ENCODE results near the gene MRPS7. TPM values are rescaled to one million over a fixed set of nuclear protein-coding genes. Genes with fewer than 3 reads are reported as not detected.

MRPS7 gene
- total and polyA plus RNA-seq, 9 of the 15 experiments (the other 6 are each of a cell fraction or from before 2014, with no cell fraction given), result 107 to 244 (median 132) TPM

DNA sequence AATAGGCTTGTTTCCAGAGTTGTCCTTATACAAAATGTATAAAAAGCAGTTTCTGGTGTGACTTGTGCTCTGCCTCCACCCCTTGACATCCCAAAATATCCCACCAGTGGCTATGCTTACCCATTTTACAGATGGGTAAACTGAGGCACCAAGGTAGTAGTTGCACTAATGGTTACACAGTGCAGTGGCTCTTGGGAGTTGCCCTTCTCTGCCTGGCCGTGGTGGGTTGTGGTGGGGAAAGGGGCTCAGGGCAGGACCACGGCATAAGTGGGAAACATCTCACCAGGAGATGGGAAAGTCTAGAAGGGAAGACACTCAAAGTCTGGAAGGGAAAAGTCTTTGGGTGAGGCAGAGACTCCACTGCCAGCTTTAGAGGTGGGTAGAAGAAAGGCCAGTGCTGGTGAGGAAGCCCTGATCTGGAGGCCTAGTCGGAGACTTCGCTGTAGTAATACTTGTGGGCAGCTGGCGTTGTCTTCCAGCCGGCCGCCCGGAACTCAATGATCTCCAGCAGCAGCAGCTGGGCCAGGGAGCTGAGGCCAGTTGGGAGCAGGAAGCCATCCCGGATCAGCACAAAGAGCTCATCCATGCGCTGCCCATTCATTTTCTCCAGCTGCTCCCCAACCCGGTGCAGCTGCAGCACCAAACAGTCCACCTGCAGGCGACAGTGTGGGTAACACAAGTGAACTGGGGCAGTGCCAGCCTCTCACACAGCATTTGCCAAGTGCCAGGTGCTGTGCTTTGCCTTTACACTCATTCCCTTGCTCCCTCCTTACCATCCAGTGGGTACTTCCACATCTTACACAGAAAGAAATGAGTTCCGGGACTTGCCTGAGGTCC is 4.9 kb downstream of the MRPS7 start (continued):
- TF ChIP-seq, protein P1, sequence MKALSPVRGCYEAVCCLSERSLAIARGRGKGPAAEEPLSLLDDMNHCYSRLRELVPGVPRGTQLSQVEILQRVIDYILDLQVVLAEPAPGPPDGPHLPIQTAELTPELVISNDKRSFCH (CRISPR knock-in tag; IDR thresholded peaks at IDR 0.05), result no peak
- TF ChIP-seq, protein P1 (tag; IDR thresholded peaks at IDR 0.05), result no peak
- TF ChIP-seq NBN (IDR thresholded peaks at IDR 0.05; ENCODE audit: low read depth) (no peak), NFATC3 (IDR thresholded peaks at IDR 0.05) (no peak), NR1H2 (CRISPR knock-in tag; IDR thresholded peaks at IDR 0.05) (no peak), CC2D1A (IDR thresholded peaks at IDR 0.05) (no peak), L3MBTL2 (IDR thresholded peaks at IDR 0.05) (no peak), KLF1 (tag; IDR thresholded peaks at IDR 0.05) (no peak), FOXK2 (conservative IDR thresholded peaks at IDR 0.05 in 1 of 2, IDR thresholded peaks at IDR 0.05 in 1 of 2; ENCODE audit: low read depth in 2 of 2) (no peak), MTA1 (IDR thresholded peaks at IDR 0.05; ENCODE audit: borderline replicate concordance) (no peak), HNRNPUL1 (IDR thresholded peaks at IDR 0.05; ENCODE audit: low read length) (no peak), CBX3 (IDR thresholded peaks at IDR 0.05; ENCODE audit: borderline replicate concordance in 1 of 2, low read length in 2 of 2) (0 out of 3 replicates have a peak, but pooled peaks of 1 of the 2 experiments have one; percentile 34)
- TF ChIP-seq, protein P2, sequence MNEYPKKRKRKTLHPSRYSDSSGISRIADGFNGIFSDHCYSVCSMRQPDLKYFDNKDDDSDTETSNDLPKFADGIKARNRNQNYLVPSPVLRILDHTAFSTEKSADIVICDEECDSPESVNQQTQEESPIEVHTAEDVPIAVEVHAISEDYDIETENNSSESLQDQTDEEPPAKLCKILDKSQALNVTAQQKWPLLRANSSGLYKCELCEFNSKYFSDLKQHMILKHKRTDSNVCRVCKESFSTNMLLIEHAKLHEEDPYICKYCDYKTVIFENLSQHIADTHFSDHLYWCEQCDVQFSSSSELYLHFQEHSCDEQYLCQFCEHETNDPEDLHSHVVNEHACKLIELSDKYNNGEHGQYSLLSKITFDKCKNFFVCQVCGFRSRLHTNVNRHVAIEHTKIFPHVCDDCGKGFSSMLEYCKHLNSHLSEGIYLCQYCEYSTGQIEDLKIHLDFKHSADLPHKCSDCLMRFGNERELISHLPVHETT (CRISPR knock-in tag; conservative IDR thresholded peaks at IDR 0.05 in 1 of 2, IDR thresholded peaks at IDR 0.05 in 1 of 2), result no peak
- TF ChIP-seq, protein P3, sequence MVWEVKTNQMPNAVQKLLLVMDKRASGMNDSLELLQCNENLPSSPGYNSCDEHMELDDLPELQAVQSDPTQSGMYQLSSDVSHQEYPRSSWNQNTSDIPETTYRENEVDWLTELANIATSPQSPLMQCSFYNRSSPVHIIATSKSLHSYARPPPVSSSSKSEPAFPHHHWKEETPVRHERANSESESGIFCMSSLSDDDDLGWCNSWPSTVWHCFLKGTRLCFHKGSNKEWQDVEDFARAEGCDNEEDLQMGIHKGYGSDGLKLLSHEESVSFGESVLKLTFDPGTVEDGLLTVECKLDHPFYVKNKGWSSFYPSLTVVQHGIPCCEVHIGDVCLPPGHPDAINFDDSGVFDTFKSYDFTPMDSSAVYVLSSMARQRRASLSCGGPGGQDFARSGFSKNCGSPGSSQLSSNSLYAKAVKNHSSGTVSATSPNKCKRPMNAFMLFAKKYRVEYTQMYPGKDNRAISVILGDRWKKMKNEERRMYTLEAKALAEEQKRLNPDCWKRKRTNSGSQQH (CRISPR knock-in tag; IDR thresholded peaks at IDR 0.05), result no peak
- TF ChIP-seq, protein P4, sequence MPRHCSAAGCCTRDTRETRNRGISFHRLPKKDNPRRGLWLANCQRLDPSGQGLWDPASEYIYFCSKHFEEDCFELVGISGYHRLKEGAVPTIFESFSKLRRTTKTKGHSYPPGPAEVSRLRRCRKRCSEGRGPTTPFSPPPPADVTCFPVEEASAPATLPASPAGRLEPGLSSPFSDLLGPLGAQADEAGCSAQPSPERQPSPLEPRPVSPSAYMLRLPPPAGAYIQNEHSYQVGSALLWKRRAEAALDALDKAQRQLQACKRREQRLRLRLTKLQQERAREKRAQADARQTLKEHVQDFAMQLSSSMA (CRISPR knock-in tag; IDR thresholded peaks at IDR 0.05), result no peak
- TF ChIP-seq, protein P5, sequence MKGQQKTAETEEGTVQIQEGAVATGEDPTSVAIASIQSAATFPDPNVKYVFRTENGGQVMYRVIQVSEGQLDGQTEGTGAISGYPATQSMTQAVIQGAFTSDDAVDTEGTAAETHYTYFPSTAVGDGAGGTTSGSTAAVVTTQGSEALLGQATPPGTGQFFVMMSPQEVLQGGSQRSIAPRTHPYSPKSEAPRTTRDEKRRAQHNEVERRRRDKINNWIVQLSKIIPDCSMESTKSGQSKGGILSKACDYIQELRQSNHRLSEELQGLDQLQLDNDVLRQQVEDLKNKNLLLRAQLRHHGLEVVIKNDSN (CRISPR knock-in tag; IDR thresholded peaks at IDR 0.05), result no peak
- TF ChIP-seq, protein P6, sequence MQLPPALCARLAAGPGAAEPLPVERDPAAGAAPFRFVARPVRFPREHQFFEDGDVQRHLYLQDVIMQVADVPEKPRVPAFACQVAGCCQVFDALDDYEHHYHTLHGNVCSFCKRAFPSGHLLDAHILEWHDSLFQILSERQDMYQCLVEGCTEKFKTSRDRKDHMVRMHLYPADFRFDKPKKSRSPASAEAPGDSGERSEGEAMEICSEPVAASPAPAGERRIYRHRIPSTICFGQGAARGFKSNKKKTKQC (CRISPR knock-in tag; IDR thresholded peaks at IDR 0.05), result no peak
- TF ChIP-seq, protein P7, sequence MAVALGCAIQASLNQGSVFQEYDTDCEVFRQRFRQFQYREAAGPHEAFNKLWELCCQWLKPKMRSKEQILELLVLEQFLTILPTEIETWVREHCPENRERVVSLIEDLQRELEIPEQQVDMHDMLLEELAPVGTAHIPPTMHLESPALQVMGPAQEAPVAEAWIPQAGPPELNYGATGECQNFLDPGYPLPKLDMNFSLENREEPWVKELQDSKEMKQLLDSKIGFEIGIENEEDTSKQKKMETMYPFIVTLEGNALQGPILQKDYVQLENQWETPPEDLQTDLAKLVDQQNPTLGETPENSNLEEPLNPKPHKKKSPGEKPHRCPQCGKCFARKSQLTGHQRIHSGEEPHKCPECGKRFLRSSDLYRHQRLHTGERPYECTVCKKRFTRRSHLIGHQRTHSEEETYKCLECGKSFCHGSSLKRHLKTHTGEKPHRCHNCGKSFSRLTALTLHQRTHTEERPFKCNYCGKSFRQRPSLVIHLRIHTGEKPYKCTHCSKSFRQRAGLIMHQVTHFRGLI (CRISPR knock-in tag; IDR thresholded peaks at IDR 0.05), result no peak

All from K562 (cell line).